Activated naive CD4-positive, alpha-beta T cell treated with anti-CD3 and anti-CD28 coated beads, Interleukin-2, amount 50 U/mL, for 72 hours (primary cell): ENCODE results near the gene MACROD2. TPM values are rescaled to one million over a fixed set of nuclear protein-coding genes. Genes with fewer than 3 reads are reported as not detected.

ENCODE experiments used
- ATAC-seq, 2 donors: fragments of 150-1000 bp; cut with Tn5 transposase; 2 replicates each; pipeline ENCODE4 v1.10.0; 2021; ENCODE audit warnings: mild to moderate bottlenecking in 2 of 2, moderate library complexity in 2 of 2
- DNase-seq, 2 donors: peaks; one replicate each; pipeline ENCODE4 v3.0.0; 2021 to 2022; ENCODE audit warnings: low spot score in 2 of 2
- H3K27ac Mint-ChIP-seq, 2 donors: one replicate each; pipeline ENCODE4 v1.8.0; 2022; ENCODE audit warnings: mild to moderate bottlenecking in 2 of 2, mixed read lengths in 2 of 2
- H3K36me3 Mint-ChIP-seq, 2 donors: one replicate each; pipeline ENCODE4 v1.8.0; 2022; ENCODE audit warnings: mixed read lengths in 2 of 2
- H3K9me3 Mint-ChIP-seq, 2 donors: one replicate each; pipeline ENCODE4 v1.8.0; 2022; ENCODE audit warnings: mixed read lengths in 2 of 2
- total RNA-seq, 2 donors: library from RNA; stranded (reverse); gene quantifications; one replicate each; pipeline ENCODE4 v1.2.3, GENCODE V29; 2022

MACROD2 gene
- total RNA-seq, 2 donors from 2014 or later: not detected

- peaks cover 5 to 9% of the 10 kb centered on the region in 2 donors for H3K9me3 Mint-ChIP-seq
- ATAC-seq: no peak
- no peaks in the 10 kb centered on the region for H3K36me3 Mint-ChIP-seq
- no peak overlapping the region for H3K27ac Mint-ChIP-seq
- DNase-seq: no peak
These were observed 1206.3 kb downstream of the MACROD2 start for GRCh38 chr20:15201602-15202001.

GRCh38 chr20:15204234-15204633, 1208.9 kb downstream of the MACROD2 start:
- no peak for DNase-seq
- Mint-ChIP-seq H3K36me3 (peaks cover 9 to 12% of the 10 kb centered on the region in 2 donors), H3K27ac (no peak overlapping the region), H3K9me3 (peaks cover 13 to 16% of the 10 kb centered on the region in 2 donors)
- no peak for ATAC-seq

- Mint-ChIP-seq H3K27ac (no peak overlapping the region), H3K9me3 (peaks cover 13 to 21% of the 10 kb centered on the region in 2 donors), H3K36me3 (peaks cover 9 to 12% of the 10 kb centered on the region in 2 donors)
- no peak for ATAC-seq
- DNase-seq: no peak
These were observed 1209.7 kb downstream of the MACROD2 start for GRCh38 chr20:15205028-15205427.

- H3K9me3 Mint-ChIP-seq: peaks cover 17 to 25% of the 10 kb centered on the region in 2 donors
- ATAC-seq: no peak
- H3K36me3 Mint-ChIP-seq: peaks cover 9 to 16% of the 10 kb centered on the region in 2 donors
- DNase-seq: no peak
- H3K27ac Mint-ChIP-seq: no peak overlapping the region
These were observed 1210.4 kb downstream of the MACROD2 start for GRCh38 chr20:15205719-15206118.

GRCh38 chr20:15209537-15209936, 1214.2 kb downstream of the MACROD2 start:
- Mint-ChIP-seq H3K27ac (no peak overlapping the region), H3K9me3 (peaks cover 21 to 31% of the 10 kb centered on the region in 2 donors), H3K36me3 (peaks cover 9 to 26% of the 10 kb centered on the region in 2 donors)
- no peak for DNase-seq
- ATAC-seq: no peak

GRCh38 chr20:15214051-15214450, 1218.7 kb downstream of the MACROD2 start:
- no peak overlapping the region for H3K27ac Mint-ChIP-seq
- no peak for DNase-seq
- H3K36me3 Mint-ChIP-seq: peaks cover 0 to 13% of the 10 kb centered on the region in 2 donors
- ATAC-seq: no peak
- H3K9me3 Mint-ChIP-seq: peaks cover 25 to 34% of the 10 kb centered on the region in 2 donors

GRCh38 chr20:15220009-15220656, 1224.8 kb downstream of the MACROD2 start:
- Mint-ChIP-seq H3K9me3 (peaks cover 15 to 24% of the 10 kb centered on the region in 2 donors), H3K36me3 (no peaks in the 10 kb centered on the region), H3K27ac (no peak overlapping the region)
- DNase-seq (no peak), ATAC-seq (no peak)

GRCh38 chr20:15220778-15221565, 1225.7 kb downstream of the MACROD2 start:
- ATAC-seq: no peak
- H3K9me3 Mint-ChIP-seq: peaks cover 12 to 27% of the 10 kb centered on the region in 2 donors
- no peaks in the 10 kb centered on the region for H3K36me3 Mint-ChIP-seq
- no peak for DNase-seq
- H3K27ac Mint-ChIP-seq: no peak overlapping the region

GRCh38 chr20:15222502-15223330, 1227.4 kb downstream of the MACROD2 start:
- ATAC-seq: no peak
- no peaks in the 10 kb centered on the region for H3K36me3 Mint-ChIP-seq
- no peak for DNase-seq
- no peak overlapping the region for H3K27ac Mint-ChIP-seq
- H3K9me3 Mint-ChIP-seq: peaks cover 11 to 27% of the 10 kb centered on the region in 2 donors

GRCh38 chr20:15224199-15224598, 1228.9 kb downstream of the MACROD2 start:
- Mint-ChIP-seq H3K9me3 (peaks cover 5 to 19% of the 10 kb centered on the region in 2 donors), H3K36me3 (no peaks in the 10 kb centered on the region), H3K27ac (no peak overlapping the region)
- no peak for ATAC-seq
- DNase-seq: no peak

- H3K27ac Mint-ChIP-seq: no peak overlapping the region
- peaks cover 12 to 18% of the 10 kb centered on the region in 2 donors for H3K9me3 Mint-ChIP-seq
- no peak for ATAC-seq
- H3K36me3 Mint-ChIP-seq: no peaks in the 10 kb centered on the region
- DNase-seq: no peak
These were observed 1231.8 kb downstream of the MACROD2 start for GRCh38 chr20:15227102-15227501.

- no peak for ATAC-seq
- Mint-ChIP-seq H3K27ac (no peak overlapping the region), H3K36me3 (no peaks in the 10 kb centered on the region), H3K9me3 (peaks cover 14 to 20% of the 10 kb centered on the region in 2 donors)
- no peak for DNase-seq
These were observed 1236.9 kb downstream of the MACROD2 start for GRCh38 chr20:15232243-15232642.

- ATAC-seq: no peak
- Mint-ChIP-seq H3K9me3 (peaks cover 7 to 11% of the 10 kb centered on the region in 2 donors), H3K27ac (no peak overlapping the region), H3K36me3 (no peaks in the 10 kb centered on the region)
- DNase-seq: no peak
These were observed 1240.3 kb downstream of the MACROD2 start for GRCh38 chr20:15235471-15236198.

GRCh38 chr20:15236812-15237211, 1241.5 kb downstream of the MACROD2 start:
- ATAC-seq (no peak), DNase-seq (no peak)
- H3K27ac Mint-ChIP-seq: no peak overlapping the region

GRCh38 chr20:15239542-15240206, 1244.4 kb downstream of the MACROD2 start:
- ATAC-seq (no peak), DNase-seq (no peak)
- Mint-ChIP-seq H3K27ac (no peak overlapping the region), H3K9me3 (peaks cover 6 to 7% of the 10 kb centered on the region in 2 donors), H3K36me3 (no peaks in the 10 kb centered on the region)

More at GRCh38 chr20:15236812-15237211, 1241.5 kb downstream of the MACROD2 start:
- Mint-ChIP-seq H3K36me3 (no peaks in the 10 kb centered on the region), H3K9me3 (peaks cover 7 to 11% of the 10 kb centered on the region in 2 donors)

- Mint-ChIP-seq H3K36me3 (no peaks in the 10 kb centered on the region), H3K9me3 (peaks cover 4% of the 10 kb centered on the region in 2 donors), H3K27ac (no peak overlapping the region)
- no peak for ATAC-seq
- no peak for DNase-seq
These were observed 1245.5 kb downstream of the MACROD2 start for GRCh38 chr20:15240801-15241200.
